ENCODE results near the gene RGPD4.

DNA sequence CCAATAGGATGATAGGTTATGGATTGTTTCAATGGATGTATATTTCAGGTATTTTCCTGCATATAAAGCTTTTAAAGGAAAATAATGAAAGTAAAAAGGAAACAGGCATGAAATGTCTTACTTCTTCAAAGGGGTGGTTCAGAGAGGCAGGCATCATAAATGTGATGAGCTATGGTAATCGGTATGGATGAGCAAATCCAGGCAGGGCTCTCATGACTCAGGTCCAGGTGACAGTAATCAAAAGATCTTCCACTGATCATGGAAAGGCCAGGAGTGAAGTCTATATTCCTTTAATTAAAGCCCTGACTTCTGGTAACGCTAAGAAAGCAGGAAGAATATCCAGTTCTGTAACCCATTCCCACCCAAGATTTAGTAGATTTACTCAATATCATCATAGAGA, 48.7 kb upstream of the RGPD4 start:
- TF ChIP-seq POLR2A (IDR thresholded peaks at IDR 0.05) (no peak), POLR2AphosphoS5 (IDR thresholded peaks at IDR 0.05) (no peak)
- TF ChIP-seq, protein P1, sequence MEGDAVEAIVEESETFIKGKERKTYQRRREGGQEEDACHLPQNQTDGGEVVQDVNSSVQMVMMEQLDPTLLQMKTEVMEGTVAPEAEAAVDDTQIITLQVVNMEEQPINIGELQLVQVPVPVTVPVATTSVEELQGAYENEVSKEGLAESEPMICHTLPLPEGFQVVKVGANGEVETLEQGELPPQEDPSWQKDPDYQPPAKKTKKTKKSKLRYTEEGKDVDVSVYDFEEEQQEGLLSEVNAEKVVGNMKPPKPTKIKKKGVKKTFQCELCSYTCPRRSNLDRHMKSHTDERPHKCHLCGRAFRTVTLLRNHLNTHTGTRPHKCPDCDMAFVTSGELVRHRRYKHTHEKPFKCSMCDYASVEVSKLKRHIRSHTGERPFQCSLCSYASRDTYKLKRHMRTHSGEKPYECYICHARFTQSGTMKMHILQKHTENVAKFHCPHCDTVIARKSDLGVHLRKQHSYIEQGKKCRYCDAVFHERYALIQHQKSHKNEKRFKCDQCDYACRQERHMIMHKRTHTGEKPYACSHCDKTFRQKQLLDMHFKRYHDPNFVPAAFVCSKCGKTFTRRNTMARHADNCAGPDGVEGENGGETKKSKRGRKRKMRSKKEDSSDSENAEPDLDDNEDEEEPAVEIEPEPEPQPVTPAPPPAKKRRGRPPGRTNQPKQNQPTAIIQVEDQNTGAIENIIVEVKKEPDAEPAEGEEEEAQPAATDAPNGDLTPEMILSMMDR (IDR thresholded peaks at IDR 0.05): no peak
